NCI-H526 treated with DMSO at 0.1 percent for 48 hours (cell line): Measurements from ENCODE around the gene TTC19.
"Not testable (repeated sequence)": the region's sequence is repeated elsewhere in the genome, so short reads cannot be mapped to it uniquely, and the experiment has no call there.

Source experiments
- DNase-seq: peaks from one replicate; lab custom pipeline; 2025; lab: John Stamatoyannopoulos, UW

Gene TTC19

GRCh38 chr17:15972497-15972951 is 27.1 kb upstream of the TTC19 start:
- DNase-seq = no peak

GRCh38 chr17:15973016-15973415 is 26.6 kb upstream of the TTC19 start:
- DNase-seq = no peak

GRCh38 chr17:15973834-15974233 is 25.8 kb upstream of the TTC19 start:
- no peak for DNase-seq

- no peak for DNase-seq
Measured at GRCh38 chr17:15977894-15978293, 21.7 kb upstream of the TTC19 start.

GRCh38 chr17:15978606-15979005 is 21.0 kb upstream of the TTC19 start:
- no peak for DNase-seq

GRCh38 chr17:15979013-15979412 is 20.6 kb upstream of the TTC19 start:
- DNase-seq = not testable (repeated sequence)

- no peak for DNase-seq
Measured at GRCh38 chr17:15981208-15981607, 18.4 kb upstream of the TTC19 start.

GRCh38 chr17:15981646-15982580 is 17.7 kb upstream of the TTC19 start:
- no peak for DNase-seq

- DNase-seq = no peak
Measured at GRCh38 chr17:15996322-15996721, 3.3 kb upstream of the TTC19 start.

- DNase-seq = no peak
Measured at GRCh38 chr17:15998031-15998562, 1.5 kb upstream of the TTC19 start.

GRCh38 chr17:15999974-16000827 is 577 bp downstream of the TTC19 start:
- DNase-seq = peak; percentile 3

- no peak for DNase-seq
Measured at GRCh38 chr17:16001226-16001897, 1.7 kb downstream of the TTC19 start.

- no peak for DNase-seq
Measured at GRCh38 chr17:16002708-16003260, 3.2 kb downstream of the TTC19 start.

- no peak for DNase-seq
Measured at GRCh38 chr17:16003841-16004240, 4.2 kb downstream of the TTC19 start.

- no peak for DNase-seq
Measured at GRCh38 chr17:16005636-16006035, 6.0 kb downstream of the TTC19 start.

GRCh38 chr17:16007439-16007838 is 7.8 kb downstream of the TTC19 start:
- DNase-seq = no peak

GRCh38 chr17:16013943-16014407 is 14.4 kb downstream of the TTC19 start:
- peak; percentile 1 for DNase-seq

GRCh38 chr17:16019347-16019746 is 19.7 kb downstream of the TTC19 start:
- DNase-seq = no peak

GRCh38 chr17:16023881-16024280 is 24.3 kb downstream of the TTC19 start:
- no peak for DNase-seq

- no peak for DNase-seq
Measured at GRCh38 chr17:16025202-16025601, 25.6 kb downstream of the TTC19 start.

GRCh38 chr17:16026895-16027294 is 27.3 kb downstream of the TTC19 start:
- DNase-seq = no peak
